Nephron (organoid): ENCODE results near the gene RBM12.

Experiments
- H3K27ac Mint-ChIP-seq, 3 experiments: 2 replicates each; pipeline ENCODE4 v1.8.0; 2020; ENCODE audit warnings: mixed read lengths in 3 of 3, mild to moderate bottlenecking in 2 of 3, moderate library complexity in 1 of 3
- H3K27me3 Mint-ChIP-seq: 2 replicates; pipeline ENCODE4 v1.8.0; 2021; ENCODE audit warnings: low read depth, mild to moderate bottlenecking, moderate library complexity, mixed read lengths
- H3K36me3 Mint-ChIP-seq: 2 replicates; pipeline ENCODE4 v1.8.0; 2020; ENCODE audit warnings: low read depth, mixed read lengths
- H3K4me1 Mint-ChIP-seq: 2 replicates; pipeline ENCODE4 v1.8.0; 2020; ENCODE audit warnings: mixed read lengths
- H3K4me3 Mint-ChIP-seq, 3 experiments: 2 replicates each; pipeline ENCODE4 v1.8.0; 2020; ENCODE audit warnings: mild to moderate bottlenecking in 3 of 3, mixed read lengths in 3 of 3, moderate library complexity in 2 of 3
- H3K9me3 Mint-ChIP-seq: 2 replicates; pipeline ENCODE4 v1.8.0; 2020; ENCODE audit warnings: mixed read lengths
- CTCF ChIP-seq, 3 experiments: fragments of 200-600 bp; sonication (generic); IDR thresholded peaks; one replicate each; pipeline ENCODE4 v1.5.0; 2021; ENCODE audit warnings: antibody characterized with exemption in 3 of 3; ENCODE audit not compliant: unreplicated experiment in 3 of 3

RBM12 gene

GRCh38 chr20:35702824-35703695, 38.4 kb upstream of the RBM12 start:
- Mint-ChIP-seq H3K9me3 (no peaks in the 10 kb centered on the region), H3K36me3 (peaks cover 56% of the 10 kb centered on the region), H3K27ac (no peak overlapping the region), H3K27me3 (no peaks in the 10 kb centered on the region), H3K4me3 (no peak overlapping the region), H3K4me1 (peaks cover 21% of the 10 kb centered on the region)
- no peak for TF ChIP-seq CTCF (IDR thresholded peaks at IDR 0.05; ENCODE audit: unreplicated experiment in 3 of 3)

DNA sequence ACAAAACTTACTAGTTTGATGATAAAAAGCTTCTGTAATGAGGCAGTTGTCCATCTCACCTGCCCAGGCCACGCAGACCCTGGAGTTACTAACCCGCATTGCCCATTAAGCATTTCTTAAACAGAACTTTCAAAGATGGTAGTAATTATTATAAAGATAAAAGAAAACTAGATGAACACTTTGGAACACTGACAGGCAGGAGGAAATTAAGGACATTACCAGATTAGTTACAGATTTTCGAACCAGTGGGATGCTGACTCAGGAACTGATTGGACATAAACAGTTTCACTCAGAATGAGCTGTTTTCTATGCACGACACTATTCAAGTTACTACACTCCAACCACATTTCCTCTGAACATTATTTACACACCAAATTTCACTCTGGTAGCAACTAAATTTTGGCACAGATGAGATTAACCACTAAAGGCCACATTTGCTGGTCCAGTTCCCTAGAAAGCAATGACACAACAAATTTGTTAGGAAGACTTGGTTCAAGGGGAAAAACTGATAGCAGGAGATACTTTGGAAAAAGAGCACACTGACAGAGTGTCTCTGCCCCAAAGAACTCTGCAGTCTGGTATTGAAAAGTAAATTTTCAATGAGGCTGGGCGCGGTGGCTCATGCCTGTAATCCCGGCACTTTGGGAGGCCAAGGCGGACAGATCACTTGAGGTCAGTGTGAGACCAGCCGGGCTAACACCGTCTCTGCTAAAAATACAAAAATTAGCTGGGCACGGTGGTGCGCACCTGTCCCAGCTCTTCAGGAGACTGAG, 37.5 kb upstream of the RBM12 start:
- no peaks in the 10 kb centered on the region for H3K9me3 Mint-ChIP-seq
- H3K27ac Mint-ChIP-seq, result peak overlapping the region; percentile 63 to 81 (median 71)
- no peaks in the 10 kb centered on the region for H3K27me3 Mint-ChIP-seq
- peaks cover 57% of the 10 kb centered on the region for H3K36me3 Mint-ChIP-seq
- no peak for TF ChIP-seq CTCF (IDR thresholded peaks at IDR 0.05; ENCODE audit: unreplicated experiment in 3 of 3)
- H3K4me3 Mint-ChIP-seq, result peak overlapping the region; percentile 71 to 77 (median 76)
- peaks cover 29% of the 10 kb centered on the region for H3K4me1 Mint-ChIP-seq

DNA sequence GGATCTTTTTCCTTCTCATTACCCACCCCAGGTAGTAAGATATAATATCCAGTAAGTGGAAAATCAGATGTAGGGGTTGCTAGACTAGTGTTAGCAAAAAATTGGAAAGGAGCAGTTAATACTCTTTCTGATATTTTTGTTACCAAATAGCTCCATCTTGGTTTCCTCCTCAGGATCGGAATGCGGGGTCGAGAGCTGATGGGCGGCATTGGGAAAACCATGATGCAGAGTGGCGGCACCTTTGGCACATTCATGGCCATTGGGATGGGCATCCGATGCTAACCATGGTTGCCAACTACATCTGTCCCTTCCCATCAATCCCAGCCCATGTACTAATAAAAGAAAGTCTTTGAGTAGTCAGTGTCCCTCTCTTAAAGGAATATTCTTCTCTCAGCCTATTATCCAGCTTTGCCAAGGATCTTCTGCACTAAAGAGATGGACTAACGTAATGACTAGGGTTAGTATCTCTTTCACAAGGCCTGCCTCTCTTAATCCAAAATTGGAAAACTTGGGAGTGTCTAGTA, 36.0 kb upstream of the RBM12 start:
- Mint-ChIP-seq H3K36me3 (peaks cover 46% of the 10 kb centered on the region), H3K4me1 (peaks cover 30% of the 10 kb centered on the region), H3K4me3 (peak overlapping the region; percentile 91 to 97 (median 97)), H3K9me3 (no peaks in the 10 kb centered on the region), H3K27ac (peak overlapping the region; percentile 51 to 95 (median 89)), H3K27me3 (no peaks in the 10 kb centered on the region)
- TF ChIP-seq CTCF (IDR thresholded peaks at IDR 0.05; ENCODE audit: unreplicated experiment in 3 of 3), result no peak

DNA sequence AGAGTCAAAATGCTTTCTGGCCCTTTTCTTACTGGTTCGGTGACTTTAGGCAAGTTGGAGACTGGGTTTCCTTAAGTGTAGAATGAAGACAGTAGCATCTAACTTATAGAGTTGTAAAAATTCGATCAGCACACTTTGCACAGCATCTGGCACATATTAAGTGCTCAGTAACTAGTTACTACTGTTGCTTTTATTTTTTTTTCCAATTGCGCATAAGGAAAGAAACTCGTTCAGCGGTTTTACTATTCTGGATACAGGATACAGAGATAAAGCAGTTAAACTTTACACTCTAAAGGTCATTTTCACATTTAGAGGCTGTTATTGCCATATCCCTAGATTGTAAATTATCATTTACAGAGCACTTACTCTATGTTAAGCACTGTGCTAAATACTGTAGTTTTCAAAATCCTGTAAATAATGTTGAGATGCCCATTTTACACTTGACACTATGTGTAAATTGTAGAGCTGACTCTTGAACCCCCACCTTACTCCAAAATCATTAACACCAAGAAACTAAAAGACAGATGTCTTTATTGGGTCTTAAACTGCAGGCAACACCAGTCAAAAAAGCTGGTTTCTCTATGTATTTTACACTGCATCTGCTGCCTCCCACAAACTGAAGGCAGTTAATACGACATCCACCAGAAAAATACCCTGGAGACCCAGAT, 35.4 kb upstream of the RBM12 start:
- no peak for TF ChIP-seq CTCF (IDR thresholded peaks at IDR 0.05; ENCODE audit: unreplicated experiment in 3 of 3)
- no peaks in the 10 kb centered on the region for H3K9me3 Mint-ChIP-seq
- H3K27ac Mint-ChIP-seq, result peak overlapping the region; percentile 51 to 95 (median 89)
- peak overlapping the region; percentile 91 to 97 (median 97) for H3K4me3 Mint-ChIP-seq
- H3K27me3 Mint-ChIP-seq, result no peaks in the 10 kb centered on the region
- peaks cover 30% of the 10 kb centered on the region for H3K4me1 Mint-ChIP-seq
- H3K36me3 Mint-ChIP-seq, result peaks cover 46% of the 10 kb centered on the region

DNA sequence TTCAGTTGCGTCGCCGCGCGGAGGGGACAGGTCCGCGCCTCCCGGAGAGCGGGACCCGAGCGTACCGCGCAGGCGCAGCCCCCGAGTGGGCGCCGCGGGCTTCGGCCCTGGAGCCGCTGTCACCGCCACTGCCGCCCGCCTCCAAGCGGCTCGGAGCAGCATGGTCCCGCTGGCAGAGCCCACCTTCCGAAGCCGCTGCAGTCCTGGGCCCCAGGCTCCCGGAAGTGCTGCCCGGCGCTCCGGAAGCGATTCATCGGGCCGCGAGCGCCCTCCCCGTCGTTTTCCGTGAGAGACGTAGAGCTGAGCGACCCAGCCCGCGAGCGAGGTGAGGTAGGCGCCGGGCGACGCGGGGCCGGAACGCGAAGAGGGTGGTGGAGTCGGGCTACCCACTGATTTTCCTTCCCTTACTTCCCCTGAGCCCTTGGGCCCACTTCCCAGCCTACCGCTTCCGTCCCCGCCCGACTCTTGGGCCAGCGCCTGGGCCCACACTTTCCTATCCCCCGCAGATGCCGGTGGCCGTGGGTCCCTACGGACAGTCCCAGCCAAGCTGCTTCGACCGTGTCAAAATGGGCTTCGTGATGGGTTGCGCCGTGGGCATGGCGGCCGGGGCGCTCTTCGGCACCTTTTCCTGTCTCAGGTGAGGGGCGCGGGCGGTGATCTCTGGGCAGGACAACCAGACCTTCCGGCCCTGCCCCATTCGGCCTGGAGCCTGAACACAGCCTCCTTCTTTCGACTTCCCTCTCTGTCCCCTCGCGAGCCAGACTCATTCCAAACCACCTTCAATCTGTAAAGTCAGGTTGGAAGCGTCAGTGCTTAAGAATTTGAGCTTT, 34.6 kb upstream of the RBM12 start, which contains the start of the genes NFS1 and ROMO1:
Gene NFS1, minus strand, starts transcription at position 226 of the 830 bp plus-strand sequence. Its CDS starts 64 bp downstream, at position 162.
Gene ROMO1, plus strand, starts transcription at position 279 of the 830 bp plus-strand sequence. Its CDS starts 228 bp downstream, at position 507.
- Mint-ChIP-seq H3K4me1 (peaks cover 30% of the 10 kb centered on the region), H3K9me3 (no peaks in the 10 kb centered on the region), H3K36me3 (peaks cover 40% of the 10 kb centered on the region), H3K27ac (peak within 1 kb of the TSS; percentile 51 to 95 (median 89)), H3K4me3 (peak within 1 kb of the TSS; percentile 91 to 97 (median 97)), H3K27me3 (no peaks in the 10 kb centered on the region)
- peak; percentile 7 to 28 (median 21) for TF ChIP-seq CTCF (IDR thresholded peaks at IDR 0.05; ENCODE audit: unreplicated experiment in 3 of 3)
